Activated CD4-positive, alpha-beta memory T cell treated with anti-CD3 and anti-CD28 coated beads for 36 hours (primary cell): ENCODE data around the gene SLC50A1. TPM values are rescaled to one million over a fixed set of nuclear protein-coding genes. Genes with fewer than 3 reads are reported as not detected.
A peak's percentile ranks its signal among the peaks of the same experiment; 100 is the strongest.
"Not testable (repeated sequence)": the region's sequence is repeated elsewhere in the genome, so short reads cannot be mapped to it uniquely, and the experiment has no call there.

ENCODE experiments used
- CTCF ChIA-PET: fragments of 350-600 bp; sonication (Branson Sonifier 250); formaldehyde crosslinking; loops from one replicate; lab custom pipeline; 2021; ENCODE audit warnings: antibody characterized with exemption, inconsistent platforms; lab: Charles Lee
- POLR2A ChIA-PET: fragments of 350-600 bp; sonication (Branson Sonifier 250); formaldehyde crosslinking; loops from one replicate; lab custom pipeline; 2021; ENCODE audit warnings: antibody characterized with exemption; lab: Charles Lee
- DNase-seq: peaks from one replicate; pipeline ENCODE4 v3.0.0-alpha.2; 2020
- H3K27ac Mint-ChIP-seq: one replicate; pipeline ENCODE4 v1.8.0; 2021; ENCODE audit warnings: mixed read lengths
- H3K27me3 Mint-ChIP-seq: one replicate; pipeline ENCODE4 v1.8.0; 2021; ENCODE audit warnings: mixed read lengths
- H3K36me3 Mint-ChIP-seq: one replicate; pipeline ENCODE4 v1.8.0; 2021; ENCODE audit warnings: mixed read lengths
- H3K4me1 Mint-ChIP-seq: one replicate; pipeline ENCODE4 v1.8.0; 2021; ENCODE audit warnings: low read depth, mixed read lengths
- H3K4me3 Mint-ChIP-seq: one replicate; pipeline ENCODE4 v1.8.0; 2021; ENCODE audit warnings: mild to moderate bottlenecking, mixed read lengths
- H3K9me3 Mint-ChIP-seq: one replicate; pipeline ENCODE4 v1.8.0; 2021; ENCODE audit warnings: mixed read lengths
- intact Hi-C: fragments of 100-400 bp; cut with micrococcal nuclease; formaldehyde crosslinking; loops from one replicate; pipeline ENCODE4 v1.15.1; 2023
- total RNA-seq, 2 experiments: library from RNA; stranded (reverse); gene quantifications; one replicate each; pipeline ENCODE4 v1.2.3, GENCODE V29; 2021

Gene SLC50A1
- total RNA-seq, 2 experiments from 2014 or later, result 60.1 TPM

- intact Hi-C loops, result loop anchor here (5.0 kb wide), 1 partner anchor 105 kb away; a partner anchor contains a TSS
- no peaks in the 10 kb centered on the region for H3K27me3 Mint-ChIP-seq
- no peaks in the 10 kb centered on the region for H3K9me3 Mint-ChIP-seq
- ChIA-PET CTCF (interaction anchor here (0.7 to 3.7 kb wide), 7 partner anchors 30 to 76 kb away, joined by 3 to 21 read pairs (median 4); partner anchors contain the start of genes KRTCAP2 and TRIM46), POLR2A (interaction anchor here (1.1 to 2.0 kb wide), 3 partner anchors 36 to 57 kb away, joined by 3 to 8 read pairs (median 3); partner anchors contain the start of gene KRTCAP2)
- peaks cover 37% of the 10 kb centered on the region for H3K4me1 Mint-ChIP-seq
- peaks cover 17% of the 10 kb centered on the region for H3K36me3 Mint-ChIP-seq
- DNase-seq, result no peak
- H3K4me3 Mint-ChIP-seq, result peak overlapping the region; percentile 91
- peak overlapping the region; percentile 94 for H3K27ac Mint-ChIP-seq
These were observed 1.7 kb downstream of the SLC50A1 start for GRCh38 chr1:155137154-155137949.

GRCh38 chr1:155139895-155140629, 4.4 kb downstream of the SLC50A1 start, which contains the start of gene DPM3:
TSS of gene DPM3 (minus strand) at chr1:155140531. CDS start at chr1:155140240, 291 bp downstream.
- H3K27me3 Mint-ChIP-seq, result no peaks in the 10 kb centered on the region
- H3K4me1 Mint-ChIP-seq, result peaks cover 32% of the 10 kb centered on the region
- CTCF ChIA-PET, result interaction anchor here (1.6 kb wide), 1 partner anchor 49 kb away, joined by 3 read pairs; no protein-coding TSS in a partner anchor
- H3K27ac Mint-ChIP-seq, result peak within 1 kb of the TSS; percentile 93
- H3K4me3 Mint-ChIP-seq, result peak within 1 kb of the TSS; percentile 96
- peaks cover 17% of the 10 kb centered on the region for H3K36me3 Mint-ChIP-seq
- intact Hi-C loops, result loop anchor here (5.0 kb wide), 1 partner anchor 102 kb away; a partner anchor contains a TSS
- POLR2A ChIA-PET, result no interaction called here
- H3K9me3 Mint-ChIP-seq, result no peaks in the 10 kb centered on the region
- peak; percentile 94 for DNase-seq

- no peak for DNase-seq
- POLR2A ChIA-PET, result no interaction called here
- Mint-ChIP-seq H3K36me3 (peaks cover 17% of the 10 kb centered on the region), H3K4me3 (peak overlapping the region; percentile 96), H3K9me3 (no peaks in the 10 kb centered on the region), H3K27me3 (peaks cover 2% of the 10 kb centered on the region), H3K4me1 (peaks cover 31% of the 10 kb centered on the region), H3K27ac (peak overlapping the region; percentile 93)
- CTCF ChIA-PET, result no interaction called here
- intact Hi-C loops, result no loop called here
These were observed 4.9 kb downstream of the SLC50A1 start for GRCh38 chr1:155140630-155140953.

- intact Hi-C loops, result no loop called here
These were observed 6.1 kb downstream of the SLC50A1 start for GRCh38 chr1:155141749-155142148.

GRCh38 chr1:155145491-155145890, 9.8 kb downstream of the SLC50A1 start:
- H3K4me3 Mint-ChIP-seq, result no peak overlapping the region
- H3K27ac Mint-ChIP-seq, result no peak overlapping the region
- no peaks in the 10 kb centered on the region for H3K36me3 Mint-ChIP-seq
- ChIA-PET CTCF (interaction anchor here (2.4 kb wide), 1 partner anchor 54 kb away, joined by 8 read pairs; no protein-coding TSS in a partner anchor), POLR2A (interaction anchor here (0.5 kb wide), 1 partner anchor 10 kb away, joined by 3 read pairs; the partner anchor contains the start of gene SLC50A1)
- H3K4me1 Mint-ChIP-seq, result peaks cover 2% of the 10 kb centered on the region
- no peak for DNase-seq
- intact Hi-C loops, result no loop called here
- H3K9me3 Mint-ChIP-seq, result no peaks in the 10 kb centered on the region
- H3K27me3 Mint-ChIP-seq, result peaks cover 21% of the 10 kb centered on the region

More at GRCh38 chr1:155141749-155142148, 6.1 kb downstream of the SLC50A1 start:
- Mint-ChIP-seq H3K36me3 (peaks cover 17% of the 10 kb centered on the region), H3K27me3 (peaks cover 7% of the 10 kb centered on the region), H3K9me3 (no peaks in the 10 kb centered on the region), H3K4me3 (no peak overlapping the region), H3K27ac (no peak overlapping the region), H3K4me1 (peaks cover 29% of the 10 kb centered on the region)
- no peak for DNase-seq
- ChIA-PET POLR2A (no interaction called here), CTCF (no interaction called here)

GRCh38 chr1:155155996-155156643, 20.5 kb downstream of the SLC50A1 start:
- H3K36me3 Mint-ChIP-seq, intact Hi-C loops, H3K4me1 Mint-ChIP-seq, H3K9me3 Mint-ChIP-seq, DNase-seq, H3K27ac Mint-ChIP-seq, H3K4me3 Mint-ChIP-seq, H3K27me3 Mint-ChIP-seq, POLR2A ChIA-PET: not testable (repeated sequence)
- CTCF ChIA-PET, result interaction anchor here (0.6 to 1.7 kb wide), 3 partner anchors 17 to 65 kb away, joined by 3 to 6 read pairs (median 5); partner anchors contain the start of gene KRTCAP2

- Mint-ChIP-seq H3K27ac (no peak overlapping the region), H3K9me3 (no peaks in the 10 kb centered on the region), H3K4me1 (no peaks in the 10 kb centered on the region), H3K27me3 (peaks cover 3% of the 10 kb centered on the region), H3K36me3 (no peaks in the 10 kb centered on the region), H3K4me3 (no peak overlapping the region)
- POLR2A ChIA-PET, result no interaction called here
- no peak for DNase-seq
- CTCF ChIA-PET, result interaction anchor here (1.2 to 1.4 kb wide), 2 partner anchors 14 to 67 kb away, joined by 3 read pairs; partner anchors contain the start of gene KRTCAP2
- intact Hi-C loops, result no loop called here
These were observed 23.3 kb downstream of the SLC50A1 start for GRCh38 chr1:155158991-155159390.

- no peaks in the 10 kb centered on the region for H3K4me1 Mint-ChIP-seq
- no peaks in the 10 kb centered on the region for H3K9me3 Mint-ChIP-seq
- CTCF ChIA-PET, result interaction anchor here (1.4 kb wide), 1 partner anchor 13 kb away, joined by 3 read pairs; the partner anchor contains the start of gene KRTCAP2
- DNase-seq, result no peak
- intact Hi-C loops, result no loop called here
- POLR2A ChIA-PET, result no interaction called here
- H3K27me3 Mint-ChIP-seq, result peaks cover 3% of the 10 kb centered on the region
- no peak overlapping the region for H3K4me3 Mint-ChIP-seq
- no peaks in the 10 kb centered on the region for H3K36me3 Mint-ChIP-seq
- H3K27ac Mint-ChIP-seq, result no peak overlapping the region
These were observed 24.5 kb downstream of the SLC50A1 start for GRCh38 chr1:155160128-155160527.

GRCh38 chr1:155162631-155163030, 27.0 kb downstream of the SLC50A1 start:
- H3K4me3 Mint-ChIP-seq, H3K27ac Mint-ChIP-seq, H3K9me3 Mint-ChIP-seq, H3K36me3 Mint-ChIP-seq, POLR2A ChIA-PET, H3K27me3 Mint-ChIP-seq, H3K4me1 Mint-ChIP-seq, DNase-seq, intact Hi-C loops: not testable (repeated sequence)
- CTCF ChIA-PET, result interaction anchor here (1.5 kb wide), 1 partner anchor 72 kb away, joined by 5 read pairs; no protein-coding TSS in a partner anchor

- H3K27ac Mint-ChIP-seq, POLR2A ChIA-PET, H3K36me3 Mint-ChIP-seq, H3K9me3 Mint-ChIP-seq, H3K4me3 Mint-ChIP-seq, H3K27me3 Mint-ChIP-seq, H3K4me1 Mint-ChIP-seq, intact Hi-C loops, DNase-seq: not testable (repeated sequence)
- CTCF ChIA-PET, result interaction anchor here (0.6 to 9.7 kb wide), 2 partner anchors 41 to 74 kb away, joined by 3 to 274 read pairs; no protein-coding TSS in a partner anchor
These were observed 28.1 kb downstream of the SLC50A1 start for GRCh38 chr1:155163785-155164184.

- H3K4me1 Mint-ChIP-seq, POLR2A ChIA-PET, H3K27me3 Mint-ChIP-seq, H3K27ac Mint-ChIP-seq, H3K9me3 Mint-ChIP-seq, H3K4me3 Mint-ChIP-seq, DNase-seq, intact Hi-C loops, H3K36me3 Mint-ChIP-seq: not testable (repeated sequence)
- CTCF ChIA-PET, result interaction anchor here (0.8 to 9.7 kb wide), 2 partner anchors 74 to 79 kb away, joined by 3 to 274 read pairs; no protein-coding TSS in a partner anchor
These were observed 29.0 kb downstream of the SLC50A1 start for GRCh38 chr1:155164625-155165024.
